NCI-H146 treated with DMSO at 0.1 percent for 48 hours (cell line): ENCODE data around the gene SEMA3F.
A peak's percentile ranks its signal among the peaks of the same experiment; 100 is the strongest.

Experiments used
- DNase-seq: peaks from one replicate; lab custom pipeline; 2025; ENCODE audit not compliant: unreplicated experiment; lab: John Stamatoyannopoulos, UW

SEMA3F gene

DNA sequence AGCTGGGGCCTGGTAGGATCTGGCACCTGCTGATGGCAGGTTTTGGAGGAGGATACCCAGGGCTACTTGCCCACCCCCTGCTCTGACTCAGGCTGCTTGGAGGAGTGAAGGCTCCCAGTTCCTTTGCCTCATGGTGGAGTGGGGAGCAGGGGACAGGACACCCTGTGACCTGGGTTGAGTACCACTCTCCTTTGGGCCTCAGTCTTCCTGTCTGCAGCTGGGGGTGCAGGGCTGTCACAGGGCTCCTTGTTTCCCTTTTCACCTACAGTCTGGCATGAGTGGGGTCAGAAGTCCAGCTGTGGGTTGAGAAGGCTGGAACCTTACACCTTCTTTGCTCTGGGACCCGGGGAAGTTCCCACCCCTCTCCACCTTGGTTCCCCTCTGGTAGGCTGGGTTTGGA, 14.7 kb downstream of the SEMA3F start:
- no peak for DNase-seq

DNA sequence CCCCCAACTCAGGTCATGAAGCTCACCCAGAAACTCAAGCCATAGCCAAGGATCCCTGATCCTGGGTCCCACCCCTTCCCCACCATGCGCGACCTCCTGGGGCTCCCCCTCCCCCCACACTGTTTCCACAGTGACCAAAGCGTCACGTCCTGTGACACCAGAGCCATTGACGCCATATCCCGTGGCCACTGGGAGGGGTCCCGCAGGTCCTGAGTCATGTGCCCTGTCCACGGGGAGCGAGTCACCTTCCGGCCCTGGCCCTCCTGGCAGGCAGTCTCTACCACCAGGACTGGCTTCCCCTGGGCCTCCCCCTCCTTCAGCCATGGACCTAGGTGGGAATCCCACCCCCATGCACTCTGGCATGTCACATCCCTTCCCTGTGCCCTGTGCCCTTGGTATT, 15.6 kb downstream of the SEMA3F start:
- no peak for DNase-seq

GRCh38 chr3:50171540-50172301, 16.6 kb downstream of the SEMA3F start:
- DNase-seq = no peak

DNA sequence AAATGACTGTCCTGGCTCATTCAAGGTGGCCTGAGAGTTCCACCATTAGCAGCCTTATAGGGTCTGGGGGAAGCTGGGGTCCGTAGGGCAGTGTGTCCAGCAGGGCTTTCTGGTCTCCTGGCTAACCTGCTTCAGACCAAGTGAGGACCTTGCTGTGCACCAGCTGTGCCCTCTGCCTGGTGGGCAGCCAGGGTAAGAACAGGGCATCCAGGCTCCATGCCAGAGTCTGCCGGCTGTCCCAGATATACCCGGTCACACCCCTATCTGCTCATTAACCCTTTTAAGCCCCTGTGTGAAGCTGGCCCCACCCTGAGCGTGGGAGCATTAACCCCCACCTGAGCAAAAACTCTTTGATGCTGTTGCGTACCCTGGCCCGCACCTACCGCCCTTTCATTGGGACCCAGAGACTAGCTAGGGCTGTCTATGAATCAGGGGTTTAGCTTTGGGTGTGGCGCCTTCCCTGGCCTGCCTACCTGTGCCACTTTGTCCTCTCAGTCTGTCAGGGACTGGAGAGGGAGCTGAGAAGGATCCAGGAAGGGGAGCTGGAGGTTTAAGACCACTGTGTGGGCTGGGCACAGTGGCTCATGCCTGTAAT, 17.6 kb downstream of the SEMA3F start:
- no peak for DNase-seq

DNA sequence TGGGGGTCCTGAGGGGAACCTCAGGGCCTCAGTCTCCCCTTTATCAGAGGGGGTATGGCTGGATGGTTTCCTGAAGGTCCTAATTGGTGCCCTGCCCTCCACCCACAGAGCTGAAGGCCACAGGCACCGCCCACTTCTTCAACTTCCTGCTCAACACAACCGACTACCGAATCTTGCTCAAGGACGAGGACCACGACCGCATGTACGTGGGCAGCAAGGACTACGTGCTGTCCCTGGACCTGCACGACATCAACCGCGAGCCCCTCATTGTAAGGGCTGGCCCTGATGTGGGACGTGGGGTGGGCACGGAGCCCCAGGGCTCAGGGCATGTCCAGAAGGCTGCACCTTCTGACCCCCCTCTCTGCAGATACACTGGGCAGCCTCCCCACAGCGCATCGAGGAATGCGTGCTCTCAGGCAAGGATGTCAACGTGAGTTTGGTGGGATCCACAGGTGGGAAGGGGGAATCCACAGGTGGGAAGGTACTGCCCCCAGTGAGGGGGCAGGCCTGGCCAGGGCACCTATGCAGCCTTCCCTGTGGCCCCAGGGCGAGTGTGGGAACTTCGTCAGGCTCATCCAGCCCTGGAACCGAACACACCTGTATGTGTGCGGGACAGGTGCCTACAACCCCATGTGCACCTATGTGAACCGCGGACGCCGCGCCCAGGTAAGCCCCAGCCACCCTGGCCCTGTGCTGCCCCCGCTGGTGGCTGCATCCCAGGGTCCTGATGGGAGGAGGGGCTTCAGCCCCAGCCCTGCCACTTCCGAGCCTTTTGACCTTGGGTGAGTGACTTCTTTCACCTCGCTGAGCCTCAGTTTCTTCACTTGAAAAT, 18.8 kb downstream of the SEMA3F start:
- DNase-seq = no peak

DNA sequence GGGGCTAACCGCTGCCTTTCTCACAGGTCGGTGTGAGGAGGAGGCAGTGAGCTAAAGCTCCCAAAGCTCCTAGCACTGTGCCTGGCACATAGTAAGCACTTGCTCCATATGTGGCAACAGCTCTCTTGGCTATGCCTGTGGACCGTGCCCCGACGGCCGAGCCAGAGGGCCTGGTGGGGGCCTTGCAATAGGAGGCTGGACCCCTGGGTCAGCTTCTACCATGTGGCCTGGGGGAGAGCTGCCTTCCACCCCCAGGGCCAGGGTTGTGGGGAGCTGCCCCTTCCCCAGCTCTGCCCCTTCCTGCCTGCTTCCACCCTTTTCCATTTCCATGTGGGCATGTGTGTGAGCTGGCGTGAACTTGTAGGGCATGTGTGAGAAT, 19.4 kb downstream of the SEMA3F start:
- DNase-seq = no peak

DNA sequence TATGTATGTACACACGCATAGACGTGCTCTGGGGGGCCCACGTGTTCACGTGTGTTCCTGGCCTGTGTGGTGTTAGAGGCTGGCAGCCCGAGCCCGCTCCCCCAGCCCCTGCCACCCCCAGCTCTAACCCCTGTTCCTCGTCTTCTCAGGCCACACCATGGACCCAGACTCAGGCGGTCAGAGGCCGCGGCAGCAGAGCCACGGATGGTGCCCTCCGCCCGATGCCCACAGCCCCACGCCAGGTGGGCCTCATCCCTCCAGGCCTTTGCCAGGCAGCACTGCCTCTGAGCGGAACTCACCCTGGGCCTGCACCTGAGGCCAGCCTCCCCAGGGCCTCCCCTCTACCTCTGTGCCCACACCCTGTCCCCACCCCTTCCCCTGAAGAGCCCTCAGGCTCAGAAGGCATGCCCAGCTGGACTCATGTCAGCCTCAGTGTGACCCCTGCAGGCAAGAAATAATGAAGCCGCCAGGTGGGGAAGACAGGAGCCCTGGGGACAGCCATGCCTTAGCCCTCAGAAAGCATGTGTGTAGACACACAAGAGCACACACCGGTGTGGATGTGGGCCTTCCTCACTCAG, 19.9 kb downstream of the SEMA3F start:
- DNase-seq = no peak

DNA sequence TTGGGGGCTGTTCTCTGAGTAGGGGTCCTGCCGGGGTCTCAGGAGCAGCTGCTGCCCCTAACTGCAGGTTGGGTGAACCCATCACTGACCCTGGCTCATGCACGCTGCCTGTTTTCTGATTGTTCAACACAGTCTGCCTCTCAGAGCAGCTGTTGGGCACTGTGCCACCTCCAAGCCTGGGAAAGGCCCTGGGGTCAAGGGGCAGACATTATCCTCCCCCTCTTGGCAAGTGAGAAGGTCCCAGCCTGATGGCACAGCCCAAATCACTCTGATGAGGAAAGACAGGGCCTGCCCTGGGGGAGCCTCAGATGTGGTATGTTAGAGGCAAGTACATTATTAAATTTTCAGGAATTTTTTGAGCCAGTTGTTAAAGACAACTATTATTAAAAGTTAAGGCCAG, 22.2 kb downstream of the SEMA3F start:
- no peak for DNase-seq

GRCh38 chr3:50179710-50180109, 24.6 kb downstream of the SEMA3F start:
- no peak for DNase-seq

DNA sequence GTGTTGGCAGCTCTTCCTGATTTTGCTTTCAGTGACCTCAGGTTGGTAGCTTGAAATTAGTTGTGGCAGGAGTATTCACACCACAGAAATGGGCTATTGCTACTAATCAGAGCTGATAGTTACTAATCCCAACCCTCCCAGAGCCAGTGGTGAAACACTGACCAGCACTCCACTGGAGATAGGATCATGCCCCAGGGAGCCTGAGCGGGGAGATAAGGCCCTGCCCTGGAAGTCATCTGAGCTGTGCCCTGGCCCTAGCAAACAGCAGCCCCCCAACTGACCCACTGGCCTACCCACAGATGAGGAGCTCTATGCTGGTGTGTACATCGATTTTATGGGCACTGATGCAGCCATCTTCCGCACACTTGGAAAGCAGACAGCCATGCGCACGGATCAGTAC, 26.9 kb downstream of the SEMA3F start:
- DNase-seq = no peak

DNA sequence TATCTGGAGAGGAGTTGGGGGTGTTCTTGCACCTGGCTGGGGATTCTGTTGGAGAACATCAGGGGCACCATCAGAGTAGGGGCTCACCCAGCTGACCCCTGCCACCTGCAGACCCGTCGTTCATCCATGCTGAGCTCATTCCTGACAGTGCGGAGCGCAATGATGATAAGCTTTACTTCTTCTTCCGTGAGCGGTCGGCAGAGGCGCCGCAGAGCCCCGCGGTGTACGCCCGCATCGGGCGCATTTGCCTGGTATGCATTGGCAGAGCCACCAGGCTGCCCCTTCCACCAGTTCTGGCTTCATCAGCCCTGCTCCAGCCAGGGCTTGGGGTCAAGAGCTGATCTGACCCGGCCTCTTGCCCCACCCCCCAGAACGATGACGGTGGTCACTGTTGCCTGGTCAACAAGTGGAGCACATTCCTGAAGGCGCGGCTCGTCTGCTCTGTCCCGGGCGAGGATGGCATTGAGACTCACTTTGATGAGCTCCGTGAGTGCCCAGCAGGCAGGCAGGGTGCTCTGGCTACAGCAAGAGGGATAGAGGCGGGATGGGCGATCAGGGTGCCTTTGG, 27.5 kb downstream of the SEMA3F start:
- no peak for DNase-seq

- no peak for DNase-seq
These were observed 28.6 kb downstream of the SEMA3F start for GRCh38 chr3:50183755-50184154.

DNA sequence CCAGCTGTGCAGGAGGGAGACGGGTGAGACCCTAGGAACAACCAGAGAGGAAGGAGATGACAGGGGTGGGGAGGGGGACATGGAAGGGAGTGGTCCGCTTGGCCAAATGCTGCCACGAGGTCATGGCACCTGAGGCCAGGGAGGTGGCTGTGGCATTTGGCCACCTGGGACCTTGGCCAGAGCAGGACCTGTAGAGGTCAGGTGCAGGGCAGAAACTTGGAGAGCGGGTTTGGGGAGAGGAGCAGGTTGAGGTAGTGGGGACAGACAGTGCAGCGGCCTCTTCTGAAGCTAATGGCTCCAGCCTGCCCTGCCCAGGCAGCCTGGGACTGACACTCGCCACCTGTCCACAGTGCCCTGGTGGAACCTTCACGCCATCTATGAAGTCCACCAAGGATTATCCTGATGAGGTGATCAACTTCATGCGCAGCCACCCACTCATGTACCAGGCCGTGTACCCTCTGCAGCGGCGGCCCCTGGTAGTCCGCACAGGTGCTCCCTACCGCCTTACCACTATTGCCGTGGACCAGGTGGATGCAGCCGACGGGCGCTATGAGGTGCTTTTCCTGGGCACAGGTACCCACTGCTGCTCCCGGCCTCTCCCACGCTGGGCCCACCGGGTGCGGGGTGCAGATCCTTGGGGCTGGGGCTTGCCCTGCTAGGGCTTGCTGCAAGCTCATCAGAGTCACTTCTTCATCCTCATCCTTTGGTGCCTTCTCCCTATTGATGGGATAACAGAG, 29.3 kb downstream of the SEMA3F start:
- no peak for DNase-seq

DNA sequence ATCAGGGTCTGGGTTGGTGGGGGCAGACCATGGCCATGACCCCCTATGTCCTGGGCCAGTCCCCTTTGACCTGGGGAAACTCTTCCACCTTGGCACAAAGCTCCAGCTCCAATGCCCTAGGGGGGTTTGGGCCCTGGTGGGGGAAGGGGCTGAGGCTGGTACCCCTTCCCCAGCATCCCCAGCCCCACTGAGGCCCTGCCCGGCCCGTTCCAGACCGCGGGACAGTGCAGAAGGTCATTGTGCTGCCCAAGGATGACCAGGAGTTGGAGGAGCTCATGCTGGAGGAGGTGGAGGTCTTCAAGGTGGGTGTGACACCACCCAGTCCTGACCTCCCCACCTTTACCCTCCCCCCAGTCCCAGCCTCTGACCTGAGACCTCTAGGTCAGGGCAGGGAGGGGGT, 30.1 kb downstream of the SEMA3F start:
- DNase-seq = no peak

DNA sequence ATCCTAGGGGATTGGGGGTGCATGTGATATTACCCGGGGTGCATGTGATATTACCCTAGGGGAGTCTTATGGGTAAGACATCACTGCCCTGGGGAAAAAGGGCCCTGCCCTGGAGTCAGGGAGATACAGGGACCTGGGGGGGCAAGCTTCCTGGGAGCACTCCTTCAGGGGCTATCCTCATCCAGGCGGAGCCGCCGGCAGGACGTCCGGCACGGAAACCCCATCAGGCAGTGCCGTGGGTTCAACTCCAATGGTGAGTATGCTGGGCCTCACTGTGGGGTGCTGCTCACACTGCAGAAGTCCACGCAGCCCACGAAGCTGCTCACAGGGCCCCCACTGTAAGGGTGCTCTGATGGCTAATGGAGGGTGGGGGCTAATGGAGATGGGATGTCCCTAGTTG, 31.0 kb downstream of the SEMA3F start:
- no peak for DNase-seq

GRCh38 chr3:50187750-50188149, 32.6 kb downstream of the SEMA3F start:
- no peak for DNase-seq

DNA sequence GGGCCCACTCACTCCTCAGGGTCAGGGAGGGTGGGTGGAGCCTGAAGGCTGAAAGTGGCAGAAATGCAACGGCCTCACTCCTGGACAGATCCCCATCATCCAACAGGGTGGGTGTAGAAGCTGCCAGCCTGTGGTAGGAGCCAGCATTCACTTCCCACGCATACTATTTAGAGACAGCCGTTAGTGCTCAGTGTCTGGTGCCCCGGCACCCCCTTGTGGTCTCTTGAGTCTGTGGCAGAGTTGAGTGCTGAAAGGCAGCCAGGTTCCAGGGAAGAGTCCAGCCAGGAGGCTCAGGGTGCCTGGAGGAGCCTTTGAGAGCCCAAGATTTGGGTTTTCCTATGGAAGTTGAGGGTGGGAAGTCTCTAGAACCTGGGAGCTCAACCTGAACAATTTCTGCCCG, 34.1 kb downstream of the SEMA3F start:
- DNase-seq = peak; percentile 15

GRCh38 chr3:50189989-50190388, 34.9 kb downstream of the SEMA3F start:
- DNase-seq = no peak

DNA sequence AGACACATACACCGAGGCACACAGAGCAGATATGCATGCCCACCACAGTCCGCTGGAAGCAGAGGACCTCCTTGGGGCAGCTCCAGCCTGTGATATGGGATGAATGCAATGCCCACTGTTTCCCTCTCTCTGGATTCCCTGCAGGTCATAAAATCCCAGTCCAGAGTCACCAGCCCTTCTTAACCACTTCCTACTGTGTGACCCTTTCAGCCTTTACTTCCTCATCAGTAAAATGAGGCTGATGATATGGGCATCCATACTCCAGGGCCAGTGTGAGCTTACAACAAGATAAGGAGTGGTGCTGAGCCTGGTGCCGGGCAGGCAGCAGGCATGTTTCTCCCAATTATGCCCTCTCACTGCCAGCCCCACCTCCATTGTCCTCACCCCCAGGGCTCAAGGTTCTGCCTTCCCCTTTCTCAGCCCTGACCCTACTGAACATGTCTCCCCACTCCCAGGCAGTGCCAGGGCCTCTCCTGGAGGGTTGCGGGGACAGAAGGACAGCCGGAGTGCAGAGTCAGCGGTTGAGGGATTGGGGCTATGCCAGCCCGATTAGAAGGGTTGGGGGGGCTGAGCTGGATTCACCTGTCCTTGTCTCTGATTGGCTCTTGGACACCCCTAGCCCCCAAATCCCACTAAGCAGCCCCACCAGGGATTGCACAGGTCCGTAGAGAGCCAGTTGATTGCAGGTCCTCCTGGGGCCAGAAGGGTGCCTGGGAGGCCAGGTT, 36.0 kb downstream of the SEMA3F start, which contains the start of gene GNAT1:
TSS of gene GNAT1 (plus strand) at position 675 of the 725 bp plus-strand sequence. CDS start 116 bp downstream, outside the sequence.
- DNase-seq = no peak

DNA sequence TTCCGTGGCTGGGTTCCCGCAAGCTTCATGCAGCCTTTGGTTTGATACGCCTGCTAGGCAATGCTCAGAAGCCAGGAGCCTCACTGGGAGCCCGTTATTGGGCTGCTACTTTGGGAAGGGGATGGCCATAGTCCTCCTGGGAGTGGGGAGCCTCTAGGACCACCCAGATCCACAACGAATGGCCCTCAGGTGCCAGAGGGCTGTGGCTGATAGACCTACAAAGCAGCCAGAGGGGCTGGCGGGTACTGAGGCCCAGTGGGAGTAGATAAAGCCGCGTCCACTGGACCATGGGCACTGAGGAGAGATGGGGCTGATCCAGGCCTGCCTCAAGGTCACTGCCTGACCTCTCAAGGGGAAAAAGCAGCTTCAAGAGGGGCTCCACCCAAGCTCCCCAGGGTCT, 37.0 kb downstream of the SEMA3F start:
- no peak for DNase-seq
